ENCODE results near the gene LSP1. TPM values are rescaled to one million over a fixed set of nuclear protein-coding genes. Genes with fewer than 3 reads are reported as not detected.

LSP1 gene
- total RNA-seq, 2 donors from 2014 or later = 6.7 to 11.6 TPM

- Histone ChIP-seq H3K4me1 (replicated peaks) (no peaks in the 10 kb centered on the region), H3K27me3 (replicated peaks; ENCODE audit: insufficient read depth) (no peaks in the 10 kb centered on the region), H3K9me3 (no peaks in the 10 kb centered on the region), H3K27ac (no peak overlapping the region), H3K36me3 (no peaks in the 10 kb centered on the region), H3K4me3 (no peak overlapping the region)
- intact Hi-C loops (cut with DNase I) = loop anchor here (5.0 kb wide), 1 partner anchor 33 kb away; no protein-coding TSS in a partner anchor
- no peak for DNase-seq (ENCODE audit: low spot score)
- TF ChIP-seq CTCF (IDR thresholded peaks at IDR 0.05) = no peak
- TF ChIP-seq POLR2AphosphoS5 (IDR thresholded peaks at IDR 0.05) = no peak
- TF ChIP-seq POLR2A (IDR thresholded peaks at IDR 0.05) = no peak
- 91% methylated on average over 2 of the region's 2 CpGs for WGBS
These were observed 62.9 kb downstream of the LSP1 start for GRCh38 chr11:1915795-1916131.

GRCh38 chr11:1916132-1916985 is 63.5 kb downstream of the LSP1 start:
- intact Hi-C loops (cut with DNase I) = loop anchor here (5.0 kb wide), 1 partner anchor 34 kb away; no protein-coding TSS in a partner anchor
- no peak for DNase-seq (ENCODE audit: low spot score)
- Histone ChIP-seq H3K4me3 (no peak overlapping the region), H3K9me3 (no peaks in the 10 kb centered on the region), H3K4me1 (replicated peaks) (no peaks in the 10 kb centered on the region), H3K27ac (no peak overlapping the region), H3K27me3 (replicated peaks; ENCODE audit: insufficient read depth) (no peaks in the 10 kb centered on the region), H3K36me3 (no peaks in the 10 kb centered on the region)
- TF ChIP-seq CTCF (IDR thresholded peaks at IDR 0.05) (no peak), POLR2A (IDR thresholded peaks at IDR 0.05) (no peak), POLR2AphosphoS5 (IDR thresholded peaks at IDR 0.05) (no peak)
- WGBS = 87% methylated on average over 14 of the region's 14 CpGs

GRCh38 chr11:1916986-1917522 is 64.2 kb downstream of the LSP1 start:
- Histone ChIP-seq H3K4me3 (no peak overlapping the region), H3K27ac (no peak overlapping the region), H3K36me3 (no peaks in the 10 kb centered on the region), H3K27me3 (replicated peaks; ENCODE audit: insufficient read depth) (no peaks in the 10 kb centered on the region), H3K4me1 (replicated peaks) (no peaks in the 10 kb centered on the region), H3K9me3 (no peaks in the 10 kb centered on the region)
- no peak for DNase-seq (ENCODE audit: low spot score)
- TF ChIP-seq CTCF (IDR thresholded peaks at IDR 0.05) (no peak), POLR2AphosphoS5 (IDR thresholded peaks at IDR 0.05) (no peak), POLR2A (IDR thresholded peaks at IDR 0.05) (no peak)
- intact Hi-C loops (cut with DNase I) = loop anchor here (5.0 kb wide), 1 partner anchor 35 kb away; no protein-coding TSS in a partner anchor
- WGBS = 83% methylated on average over 5 of the region's 8 CpGs

- no peaks in the 10 kb centered on the region for H3K36me3 ChIP-seq
- no peak overlapping the region for H3K4me3 ChIP-seq
- TF ChIP-seq CTCF (IDR thresholded peaks at IDR 0.05) (peak in 1 of 4 experiments; percentile 5), POLR2AphosphoS5 (IDR thresholded peaks at IDR 0.05) (no peak), POLR2A (IDR thresholded peaks at IDR 0.05) (no peak)
- intact Hi-C loops (cut with DNase I) = loop anchor here (1.0 to 5.0 kb wide), 2 partner anchors 24 to 35 kb away; no protein-coding TSS in a partner anchor
- no peaks in the 10 kb centered on the region for H3K9me3 ChIP-seq
- no peaks in the 10 kb centered on the region for H3K4me1 ChIP-seq (replicated peaks)
- no peak for DNase-seq (ENCODE audit: low spot score)
- no peaks in the 10 kb centered on the region for H3K27me3 ChIP-seq (replicated peaks; ENCODE audit: insufficient read depth)
- H3K27ac ChIP-seq = no peak overlapping the region
- WGBS = 86% methylated on average over 32 of the region's 34 CpGs
These were observed 64.9 kb downstream of the LSP1 start for GRCh38 chr11:1917523-1918435.
